ENCODE measurements around the gene SLCO3A1.

Gene SLCO3A1

GRCh38 chr15:91926908-91927270, 73.4 kb downstream of the SLCO3A1 start:
- no peak for TF ChIP-seq CTCF (IDR thresholded peaks at IDR 0.05; ENCODE audit: extremely low read depth, missing control alignments)
- no peak for DNase-seq (ENCODE audit: low spot score)

DNA sequence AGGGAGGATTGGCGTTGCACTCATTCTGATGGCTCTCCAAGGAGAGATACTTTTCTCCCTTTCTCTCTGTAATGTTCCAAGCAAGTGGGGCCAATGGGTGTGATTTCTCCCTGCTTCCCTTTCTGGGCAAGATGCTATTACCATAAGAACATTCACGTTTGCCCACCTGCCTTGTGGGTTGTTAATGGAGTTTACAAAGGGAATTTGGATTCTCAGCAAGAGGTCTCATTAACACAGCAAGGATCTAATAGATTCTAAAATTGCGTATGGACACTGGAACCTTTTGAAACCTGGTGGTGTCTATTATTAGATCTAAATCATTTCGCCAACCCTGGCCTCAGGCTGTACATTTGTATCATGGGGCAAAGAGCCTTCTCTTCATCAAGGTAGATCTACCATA, 74.1 kb downstream of the SLCO3A1 start:
- DNase-seq (ENCODE audit: low spot score) = no peak
- TF ChIP-seq CTCF (IDR thresholded peaks at IDR 0.05; ENCODE audit: extremely low read depth, missing control alignments) = no peak

- DNase-seq (ENCODE audit: low spot score) = no peak
- no peak for TF ChIP-seq CTCF (IDR thresholded peaks at IDR 0.05; ENCODE audit: extremely low read depth, missing control alignments)
These were observed 75.2 kb downstream of the SLCO3A1 start for GRCh38 chr15:91928675-91929074.

- no peak for TF ChIP-seq CTCF (IDR thresholded peaks at IDR 0.05; ENCODE audit: extremely low read depth, missing control alignments)
- DNase-seq (ENCODE audit: low spot score) = no peak
These were observed 76.0 kb downstream of the SLCO3A1 start for GRCh38 chr15:91929509-91929908.

DNA sequence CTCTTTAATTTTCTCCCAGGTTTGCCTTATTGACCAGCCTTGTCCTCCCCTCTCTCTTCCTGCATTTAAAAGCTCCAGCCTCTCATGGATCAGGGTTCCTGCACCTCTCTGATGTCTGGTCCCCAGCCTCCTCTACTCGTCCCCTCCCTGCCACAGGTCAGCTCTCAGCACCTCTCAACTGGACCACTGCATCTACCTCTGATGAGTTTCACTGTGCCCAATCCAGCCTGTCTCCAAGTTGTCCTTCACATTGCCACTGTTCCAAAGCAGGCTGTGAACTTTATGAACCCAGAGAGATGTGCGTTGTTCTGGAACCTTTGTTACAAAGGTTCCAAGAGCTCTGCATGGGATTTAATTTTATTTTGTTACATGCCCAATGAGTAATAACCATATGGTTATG, 76.6 kb downstream of the SLCO3A1 start:
- DNase-seq (ENCODE audit: low spot score) = no peak
- TF ChIP-seq CTCF (IDR thresholded peaks at IDR 0.05; ENCODE audit: extremely low read depth, missing control alignments) = no peak

- TF ChIP-seq CTCF (IDR thresholded peaks at IDR 0.05; ENCODE audit: extremely low read depth, missing control alignments) = no peak
- DNase-seq (ENCODE audit: low spot score) = no peak
These were observed 82.8 kb downstream of the SLCO3A1 start for GRCh38 chr15:91936182-91936775.

DNA sequence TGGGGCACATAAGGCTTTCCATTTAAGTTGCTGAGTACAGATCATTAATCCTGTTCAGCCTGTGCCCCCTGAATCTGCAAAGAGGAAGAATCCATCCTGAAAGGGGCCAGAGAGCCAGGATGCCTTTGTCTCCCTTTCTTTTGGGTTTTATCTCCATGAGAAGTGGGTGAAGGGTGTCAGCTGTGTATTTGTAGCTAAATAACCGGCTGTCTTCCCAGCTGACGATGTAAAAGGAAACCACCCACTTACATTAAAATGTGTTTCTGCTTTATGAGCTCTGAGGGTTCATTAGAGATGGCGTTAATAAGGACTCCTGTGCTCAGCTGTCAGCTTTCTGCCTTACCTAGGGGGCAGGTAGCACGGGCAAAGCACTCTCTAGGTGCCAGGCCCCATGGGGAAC, 83.4 kb downstream of the SLCO3A1 start:
- no peak for DNase-seq (ENCODE audit: low spot score)
- no peak for TF ChIP-seq CTCF (IDR thresholded peaks at IDR 0.05; ENCODE audit: extremely low read depth, missing control alignments)

Data from GM20000 (cell line).